IMR-90 (cell line): ENCODE results near the gene SELP.
"Not testable (repeated sequence)": the region's sequence is repeated elsewhere in the genome, so short reads cannot be mapped to it uniquely, and the experiment has no call there.

Experiments
- BHLHE40 ChIP-seq: fragments of 150-350 bp; IDR thresholded peaks from 2 replicates; pipeline ENCODE4 v1.6.1; 2016; ENCODE audit warnings: mild to moderate bottlenecking, low read depth, low read length
- CEBPB ChIP-seq: IDR thresholded peaks from 2 replicates; pipeline ENCODE4 v1.6.1; 2012; ENCODE audit warnings: low read depth, low read length, improper control_type of control experiment
- FOS ChIP-seq: fragments of 150-350 bp; IDR thresholded peaks from 2 replicates; pipeline ENCODE4 v1.6.1; 2016; ENCODE audit warnings: low read depth, low read length
- MAFK ChIP-seq: IDR thresholded peaks from 2 replicates; pipeline ENCODE4 v1.6.1; 2012; ENCODE audit warnings: low read depth, low read length, improper control_type of control experiment
- MXI1 ChIP-seq: IDR thresholded peaks from 2 replicates; pipeline ENCODE4 v1.6.1; 2012; ENCODE audit warnings: low read depth, mild to moderate bottlenecking, low read length, moderate library complexity, borderline replicate concordance
- POLR2A ChIP-seq: IDR thresholded peaks from 2 replicates; pipeline ENCODE4 v1.6.1; 2012; ENCODE audit warnings: mild to moderate bottlenecking, low read depth, low read length
- RAD21 ChIP-seq: IDR thresholded peaks from 2 replicates; pipeline ENCODE4 v1.6.1; 2012; ENCODE audit warnings: low read length, improper control_type of control experiment
- RCOR1 ChIP-seq: IDR thresholded peaks from 2 replicates; pipeline ENCODE4 v1.6.1; 2012; ENCODE audit warnings: mild to moderate bottlenecking, low read length, improper control_type of control experiment; ENCODE audit not compliant: insufficient replicate concordance
- RFX5 ChIP-seq: IDR thresholded peaks from 2 replicates; pipeline ENCODE4 v1.8.0; 2012; ENCODE audit warnings: low read depth, mild to moderate bottlenecking, low read length, moderate library complexity
- SMC3 ChIP-seq: fragments of 150-350 bp; IDR thresholded peaks from 2 replicates; pipeline ENCODE4 v1.6.1; 2016; ENCODE audit warnings: low read depth, mild to moderate bottlenecking, antibody characterized with exemption, low read length, moderate library complexity
- TF ChIP-seq, protein P1 (sequence below): conservative IDR thresholded peaks from 2 replicates; pipeline ENCODE4 v1.5.1; 2012; ENCODE audit warnings: mild to moderate bottlenecking, low read depth, low read length, improper control_type of control experiment
- TF ChIP-seq, protein P2 (sequence below): fragments of 150-350 bp; IDR thresholded peaks from 2 replicates; pipeline ENCODE4 v1.6.1; 2017; ENCODE audit warnings: mild to moderate bottlenecking, antibody characterized with exemption, low read length, low read depth
- TF ChIP-seq, protein P3 (sequence below): fragments of 150-350 bp; IDR thresholded peaks from 2 replicates; pipeline ENCODE4 v1.6.1; 2016; ENCODE audit warnings: low read depth, mild to moderate bottlenecking, low read length, moderate library complexity, borderline replicate concordance

DNA sequence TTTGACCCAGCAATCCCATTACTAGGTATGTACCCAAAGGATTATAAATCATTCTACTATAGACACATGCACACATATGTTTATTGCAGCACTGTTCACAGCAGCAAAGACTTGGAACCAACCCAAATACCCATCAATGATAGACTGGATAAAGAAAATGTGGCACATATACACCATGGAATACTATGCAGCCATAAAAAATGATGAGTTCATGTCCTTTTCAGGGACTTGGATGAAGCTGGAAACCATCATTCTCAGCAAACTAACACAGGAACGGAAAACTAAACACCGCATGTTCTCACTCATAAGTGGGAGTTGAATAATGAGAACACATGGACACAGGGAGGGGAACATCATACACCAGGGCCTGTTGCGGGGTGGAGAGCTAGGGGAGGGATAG, 40.3 kb upstream of the SELP start:
- TF ChIP-seq, protein P1, sequence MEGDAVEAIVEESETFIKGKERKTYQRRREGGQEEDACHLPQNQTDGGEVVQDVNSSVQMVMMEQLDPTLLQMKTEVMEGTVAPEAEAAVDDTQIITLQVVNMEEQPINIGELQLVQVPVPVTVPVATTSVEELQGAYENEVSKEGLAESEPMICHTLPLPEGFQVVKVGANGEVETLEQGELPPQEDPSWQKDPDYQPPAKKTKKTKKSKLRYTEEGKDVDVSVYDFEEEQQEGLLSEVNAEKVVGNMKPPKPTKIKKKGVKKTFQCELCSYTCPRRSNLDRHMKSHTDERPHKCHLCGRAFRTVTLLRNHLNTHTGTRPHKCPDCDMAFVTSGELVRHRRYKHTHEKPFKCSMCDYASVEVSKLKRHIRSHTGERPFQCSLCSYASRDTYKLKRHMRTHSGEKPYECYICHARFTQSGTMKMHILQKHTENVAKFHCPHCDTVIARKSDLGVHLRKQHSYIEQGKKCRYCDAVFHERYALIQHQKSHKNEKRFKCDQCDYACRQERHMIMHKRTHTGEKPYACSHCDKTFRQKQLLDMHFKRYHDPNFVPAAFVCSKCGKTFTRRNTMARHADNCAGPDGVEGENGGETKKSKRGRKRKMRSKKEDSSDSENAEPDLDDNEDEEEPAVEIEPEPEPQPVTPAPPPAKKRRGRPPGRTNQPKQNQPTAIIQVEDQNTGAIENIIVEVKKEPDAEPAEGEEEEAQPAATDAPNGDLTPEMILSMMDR, result not testable (repeated sequence)
- not testable (repeated sequence) for TF ChIP-seq POLR2A, SMC3, RFX5, BHLHE40, MAFK, CEBPB, MXI1, RAD21, RCOR1, FOS
- TF ChIP-seq, protein P2, sequence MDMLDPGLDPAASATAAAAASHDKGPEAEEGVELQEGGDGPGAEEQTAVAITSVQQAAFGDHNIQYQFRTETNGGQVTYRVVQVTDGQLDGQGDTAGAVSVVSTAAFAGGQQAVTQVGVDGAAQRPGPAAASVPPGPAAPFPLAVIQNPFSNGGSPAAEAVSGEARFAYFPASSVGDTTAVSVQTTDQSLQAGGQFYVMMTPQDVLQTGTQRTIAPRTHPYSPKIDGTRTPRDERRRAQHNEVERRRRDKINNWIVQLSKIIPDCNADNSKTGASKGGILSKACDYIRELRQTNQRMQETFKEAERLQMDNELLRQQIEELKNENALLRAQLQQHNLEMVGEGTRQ, result not testable (repeated sequence)
- TF ChIP-seq, protein P3, sequence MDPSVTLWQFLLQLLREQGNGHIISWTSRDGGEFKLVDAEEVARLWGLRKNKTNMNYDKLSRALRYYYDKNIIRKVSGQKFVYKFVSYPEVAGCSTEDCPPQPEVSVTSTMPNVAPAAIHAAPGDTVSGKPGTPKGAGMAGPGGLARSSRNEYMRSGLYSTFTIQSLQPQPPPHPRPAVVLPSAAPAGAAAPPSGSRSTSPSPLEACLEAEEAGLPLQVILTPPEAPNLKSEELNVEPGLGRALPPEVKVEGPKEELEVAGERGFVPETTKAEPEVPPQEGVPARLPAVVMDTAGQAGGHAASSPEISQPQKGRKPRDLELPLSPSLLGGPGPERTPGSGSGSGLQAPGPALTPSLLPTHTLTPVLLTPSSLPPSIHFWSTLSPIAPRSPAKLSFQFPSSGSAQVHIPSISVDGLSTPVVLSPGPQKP, result not testable (repeated sequence)
